Measurements from ENCODE around the gene AKT1.

- TF ChIP-seq POLR2A (IDR thresholded peaks at IDR 0.05) (no peak), CTCF (IDR thresholded peaks at IDR 0.05) (no peak), POLR2AphosphoS5 (IDR thresholded peaks at IDR 0.05; ENCODE audit: insufficient read depth in 1 of 2, low read depth in 1 of 2) (no peak)
Observed at GRCh38 chr14:104753528-104754212, 41.9 kb downstream of the AKT1 start.
